ENCODE data around the gene ADAMTS12. TPM values are rescaled to one million over a fixed set of nuclear protein-coding genes. Genes with fewer than 3 reads are reported as not detected.

The ADAMTS12 gene
- polyA plus RNA-seq, 1 donor (not counting 4 experiments of a cell fraction or from before 2014, with no cell fraction given), result 0.49 TPM

DNA sequence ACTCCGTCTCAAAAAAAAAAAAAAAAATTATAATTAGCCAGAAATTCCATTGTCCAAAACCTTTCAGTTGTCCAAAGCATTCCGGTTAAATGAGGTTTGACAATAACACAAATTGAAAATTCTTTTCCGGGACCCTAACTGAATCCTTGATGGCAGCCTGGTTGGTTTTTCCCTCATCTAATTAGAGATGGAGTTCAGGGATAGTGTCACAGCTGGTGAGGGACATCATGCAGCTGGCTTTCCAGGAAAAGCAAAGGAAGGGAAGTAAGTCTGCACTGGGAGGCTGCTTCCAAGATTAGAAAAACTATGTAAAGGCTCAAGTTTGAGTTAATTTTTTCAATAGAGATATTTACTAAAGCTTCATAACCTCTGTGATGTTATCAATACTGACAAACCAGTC is 195.4 kb downstream of the ADAMTS12 start:
- Histone ChIP-seq H3K4me3 (ENCODE audit: control insufficient read depth in 2 of 3, extremely low read depth in 1 of 3, insufficient read depth in 2 of 3, low read depth in 1 of 3, low read length in 3 of 3) (no peak overlapping the region), H3K9me1 (ENCODE audit: control insufficient read depth, extremely low read depth, insufficient read depth, low read length) (no peaks in the 10 kb centered on the region), H3K27ac (ENCODE audit: control insufficient read depth, insufficient read depth, low read length) (no peak overlapping the region), H3K9me3 (ENCODE audit: control insufficient read depth, low read depth, low read length) (no peaks in the 10 kb centered on the region), H3K4me2 (ENCODE audit: control insufficient read depth, extremely low read depth, insufficient read depth, low read depth, low read length) (no peak overlapping the region), H4K20me1 (ENCODE audit: control insufficient read depth, extremely low read depth, insufficient read depth, low read length) (no peaks in the 10 kb centered on the region), H3K79me2 (ENCODE audit: control insufficient read depth, insufficient read depth, low read length) (no peaks in the 10 kb centered on the region), H2AFZ (ENCODE audit: control insufficient read depth, low read length) (no peak overlapping the region), H3K9ac (ENCODE audit: control insufficient read depth, extremely low read depth, insufficient read depth, low read length) (no peak overlapping the region), H3K4me1 (ENCODE audit: control insufficient read depth, extremely low read depth, insufficient read depth, low read length) (no peaks in the 10 kb centered on the region), H3K27me3 (ENCODE audit: control insufficient read depth, extremely low read depth, insufficient read depth, low read length) (no peaks in the 10 kb centered on the region), H3K36me3 (ENCODE audit: control insufficient read depth in 2 of 2, extremely low read depth in 1 of 2, insufficient read depth in 2 of 2, low read length in 2 of 2) (no peaks in the 10 kb centered on the region)
- DNase-seq (ENCODE audit: low read depth, low spot score), result no peak
- no peak for FAIRE-seq
- TF ChIP-seq EZH2 (IDR thresholded peaks at IDR 0.05; ENCODE audit: low read length), result no peak
- TF ChIP-seq, protein P1, sequence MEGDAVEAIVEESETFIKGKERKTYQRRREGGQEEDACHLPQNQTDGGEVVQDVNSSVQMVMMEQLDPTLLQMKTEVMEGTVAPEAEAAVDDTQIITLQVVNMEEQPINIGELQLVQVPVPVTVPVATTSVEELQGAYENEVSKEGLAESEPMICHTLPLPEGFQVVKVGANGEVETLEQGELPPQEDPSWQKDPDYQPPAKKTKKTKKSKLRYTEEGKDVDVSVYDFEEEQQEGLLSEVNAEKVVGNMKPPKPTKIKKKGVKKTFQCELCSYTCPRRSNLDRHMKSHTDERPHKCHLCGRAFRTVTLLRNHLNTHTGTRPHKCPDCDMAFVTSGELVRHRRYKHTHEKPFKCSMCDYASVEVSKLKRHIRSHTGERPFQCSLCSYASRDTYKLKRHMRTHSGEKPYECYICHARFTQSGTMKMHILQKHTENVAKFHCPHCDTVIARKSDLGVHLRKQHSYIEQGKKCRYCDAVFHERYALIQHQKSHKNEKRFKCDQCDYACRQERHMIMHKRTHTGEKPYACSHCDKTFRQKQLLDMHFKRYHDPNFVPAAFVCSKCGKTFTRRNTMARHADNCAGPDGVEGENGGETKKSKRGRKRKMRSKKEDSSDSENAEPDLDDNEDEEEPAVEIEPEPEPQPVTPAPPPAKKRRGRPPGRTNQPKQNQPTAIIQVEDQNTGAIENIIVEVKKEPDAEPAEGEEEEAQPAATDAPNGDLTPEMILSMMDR (optimal IDR thresholded peaks at IDR 0.05 in 1 of 3, IDR thresholded peaks at IDR 0.05 in 1 of 3, conservative IDR thresholded peaks at IDR 0.05 in 1 of 3; ENCODE audit: extremely low read depth in 1 of 3, insufficient read depth in 2 of 3, low read length in 3 of 3), result no peak
- dilution Hi-C loops (cut with MboI; ENCODE audit: extremely low pct_ligation_motif_present, low sequenced_read_pairs), result no loop called here

DNA sequence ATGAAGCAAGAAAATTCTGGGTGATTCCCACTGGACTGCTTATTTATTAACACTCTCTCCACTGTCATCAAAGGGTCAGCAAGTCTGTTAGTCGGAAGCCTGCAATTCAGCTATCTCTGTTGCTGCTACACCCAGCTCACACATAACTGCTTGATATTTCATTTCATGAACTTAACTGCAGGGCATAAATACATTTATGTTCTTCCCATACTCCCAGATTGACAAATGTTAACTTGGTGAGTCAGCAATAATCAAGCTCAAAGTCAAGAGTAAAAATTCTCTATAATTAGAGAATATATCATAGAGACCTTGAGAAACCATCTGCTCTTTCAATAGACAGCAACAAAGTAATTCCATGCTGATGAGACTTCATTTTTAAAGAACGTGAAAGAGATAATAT is 198.8 kb downstream of the ADAMTS12 start:
- H3K9ac ChIP-seq (ENCODE audit: control insufficient read depth, extremely low read depth, insufficient read depth, low read length), result no peak overlapping the region
- no peaks in the 10 kb centered on the region for H3K36me3 ChIP-seq (ENCODE audit: control insufficient read depth in 2 of 2, extremely low read depth in 1 of 2, insufficient read depth in 2 of 2, low read length in 2 of 2)

More for the DNA sequence above, 198.8 kb downstream of the ADAMTS12 start:
- Histone ChIP-seq H3K4me3 (ENCODE audit: control insufficient read depth in 2 of 3, extremely low read depth in 1 of 3, insufficient read depth in 2 of 3, low read depth in 1 of 3, low read length in 3 of 3) (no peak overlapping the region), H3K27ac (ENCODE audit: control insufficient read depth, insufficient read depth, low read length) (no peak overlapping the region), H3K27me3 (ENCODE audit: control insufficient read depth, extremely low read depth, insufficient read depth, low read length) (no peaks in the 10 kb centered on the region), H3K4me2 (ENCODE audit: control insufficient read depth, extremely low read depth, insufficient read depth, low read depth, low read length) (no peak overlapping the region), H3K9me1 (ENCODE audit: control insufficient read depth, extremely low read depth, insufficient read depth, low read length) (no peaks in the 10 kb centered on the region), H3K4me1 (ENCODE audit: control insufficient read depth, extremely low read depth, insufficient read depth, low read length) (no peaks in the 10 kb centered on the region), H2AFZ (ENCODE audit: control insufficient read depth, low read length) (no peak overlapping the region), H4K20me1 (ENCODE audit: control insufficient read depth, extremely low read depth, insufficient read depth, low read length) (no peaks in the 10 kb centered on the region), H3K9me3 (ENCODE audit: control insufficient read depth, low read depth, low read length) (no peaks in the 10 kb centered on the region), H3K79me2 (ENCODE audit: control insufficient read depth, insufficient read depth, low read length) (no peaks in the 10 kb centered on the region)
- TF ChIP-seq, protein P1 (optimal IDR thresholded peaks at IDR 0.05 in 1 of 3, IDR thresholded peaks at IDR 0.05 in 1 of 3, conservative IDR thresholded peaks at IDR 0.05 in 1 of 3; ENCODE audit: extremely low read depth in 1 of 3, insufficient read depth in 2 of 3, low read length in 3 of 3), result no peak
- no peak for TF ChIP-seq EZH2 (IDR thresholded peaks at IDR 0.05; ENCODE audit: low read length)
- DNase-seq (ENCODE audit: low read depth, low spot score), result no peak
- dilution Hi-C loops (cut with MboI; ENCODE audit: extremely low pct_ligation_motif_present, low sequenced_read_pairs), result no loop called here
- FAIRE-seq, result no peak
